Astrocyte (in vitro differentiated cells and primary cell): ENCODE measurements around the gene NUP133. TPM values are rescaled to one million over a fixed set of nuclear protein-coding genes. Genes with fewer than 3 reads are reported as not detected.
"Not testable (repeated sequence)": the region's sequence is repeated elsewhere in the genome, so short reads cannot be mapped to it uniquely, and the experiment has no call there.

Source experiments
- DNase-seq: peaks from one replicate; pipeline ENCODE4 v3.0.0-alpha.2; 2010; ENCODE audit warnings: low read depth
- FAIRE-seq: peaks from 2 replicates; lab custom pipeline; 2011; peaks lifted over from hg19 to GRCh38; lab: Jason Lieb, UNC
- H2AFZ ChIP-seq: 2 replicates; pipeline ENCODE4 v1.6.0; 2012; ENCODE audit warnings: low read depth, low read length, inconsistent platforms
- H3K27ac ChIP-seq: 2 replicates; pipeline ENCODE4 v1.5.1; 2011; ENCODE audit warnings: low read depth, low read length, inconsistent platforms
- H3K27me3 ChIP-seq: 2 replicates; pipeline ENCODE4 v1.6.0; 2011; ENCODE audit warnings: low read length, inconsistent platforms; ENCODE audit not compliant: insufficient read depth
- H3K36me3 ChIP-seq: 2 replicates; pipeline ENCODE4 v1.5.1; 2011; ENCODE audit warnings: low read length, inconsistent platforms; ENCODE audit not compliant: insufficient read depth
- H3K4me1 ChIP-seq: 2 replicates; pipeline ENCODE4 v1.5.1; 2011; ENCODE audit warnings: low read length, inconsistent platforms; ENCODE audit not compliant: insufficient read depth
- H3K4me2 ChIP-seq: 2 replicates; pipeline ENCODE4 v1.6.0; 2012; ENCODE audit warnings: low read length, inconsistent platforms
- H3K4me3 ChIP-seq: 2 replicates; pipeline ENCODE4 v1.5.1; 2011; ENCODE audit warnings: low read depth, mild to moderate bottlenecking, low read length, inconsistent platforms; ENCODE audit not compliant: insufficient read depth
- H3K79me2 ChIP-seq: 2 replicates; pipeline ENCODE4 v1.6.0; 2012; ENCODE audit warnings: mild to moderate bottlenecking, low read length, inconsistent platforms; ENCODE audit not compliant: insufficient read depth
- H3K9ac ChIP-seq: 2 replicates; pipeline ENCODE4 v1.6.0; 2012; ENCODE audit warnings: mild to moderate bottlenecking, low read length, inconsistent platforms
- H3K9me3 ChIP-seq: 2 replicates; pipeline ENCODE4 v1.5.1; 2012; ENCODE audit warnings: low read depth, mild to moderate bottlenecking, low read length, inconsistent platforms; ENCODE audit not compliant: insufficient read depth
- H4K20me1 ChIP-seq: 2 replicates; pipeline ENCODE4 v1.6.0; 2012; ENCODE audit warnings: low read length, inconsistent platforms; ENCODE audit not compliant: insufficient read depth
- H3K27ac Mint-ChIP-seq: one replicate; pipeline ENCODE4 v1.8.0; 2021; ENCODE audit warnings: mild to moderate bottlenecking, mixed read lengths; ENCODE audit not compliant: unreplicated experiment
- H3K27me3 Mint-ChIP-seq: one replicate; pipeline ENCODE4 v1.8.0; 2021; ENCODE audit warnings: low read depth, mixed read lengths; ENCODE audit not compliant: unreplicated experiment
- H3K36me3 Mint-ChIP-seq: one replicate; pipeline ENCODE4 v1.8.0; 2021; ENCODE audit warnings: low read depth, mixed read lengths; ENCODE audit not compliant: unreplicated experiment
- H3K4me1 Mint-ChIP-seq: one replicate; pipeline ENCODE4 v1.8.0; 2021; ENCODE audit warnings: low read depth, mixed read lengths; ENCODE audit not compliant: unreplicated experiment
- H3K4me3 Mint-ChIP-seq: one replicate; pipeline ENCODE4 v1.8.0; 2021; ENCODE audit warnings: mild to moderate bottlenecking, moderate library complexity, mixed read lengths; ENCODE audit not compliant: unreplicated experiment
- H3K9me3 Mint-ChIP-seq: one replicate; pipeline ENCODE4 v1.8.0; 2021; ENCODE audit warnings: mild to moderate bottlenecking, mixed read lengths; ENCODE audit not compliant: unreplicated experiment
- CTCF ChIP-seq: IDR thresholded peaks from 2 replicates; pipeline ENCODE4 v1.5.1; 2011; ENCODE audit warnings: low read depth, mild to moderate bottlenecking, inconsistent platforms, low read length, moderate library complexity; ENCODE audit not compliant: insufficient read depth
- EZH2 ChIP-seq: IDR thresholded peaks from 2 replicates; pipeline ENCODE4 v1.6.1; 2012; ENCODE audit warnings: mild to moderate bottlenecking, low read length, inconsistent platforms; ENCODE audit not compliant: insufficient read depth
- total RNA-seq: library from RNA; stranded (reverse); gene quantifications from 2 replicates; pipeline ENCODE4 v1.2.1, GENCODE V29; 2021

NUP133 gene
- total RNA-seq, 1 donor from 2014 or later: 35.1 TPM

GRCh38 chr1:229403573-229403972 is 104.6 kb downstream of the NUP133 start:
- no peak for DNase-seq
- TF ChIP-seq CTCF (no peak), EZH2 (no peak)
- H3K4me3 Mint-ChIP-seq: no peak overlapping the region
- peaks cover 3% of the 10 kb centered on the region for H3K4me1 ChIP-seq
- no peaks in the 10 kb centered on the region for H3K36me3 Mint-ChIP-seq
- H4K20me1 ChIP-seq: no peaks in the 10 kb centered on the region
- no peaks in the 10 kb centered on the region for H3K79me2 ChIP-seq
- H3K4me3 ChIP-seq: no peak overlapping the region
- peaks cover 44% of the 10 kb centered on the region for H3K27me3 Mint-ChIP-seq
- no peaks in the 10 kb centered on the region for H3K9me3 ChIP-seq
- peaks cover 30% of the 10 kb centered on the region for H3K27me3 ChIP-seq
- no peak overlapping the region for H3K27ac Mint-ChIP-seq
- no peak overlapping the region for H3K27ac ChIP-seq
- no peak overlapping the region for H3K4me2 ChIP-seq
- no peak for FAIRE-seq
- H3K9ac ChIP-seq: no peak overlapping the region
- H3K9me3 Mint-ChIP-seq: no peaks in the 10 kb centered on the region
- H2AFZ ChIP-seq: no peak overlapping the region
- no peaks in the 10 kb centered on the region for H3K36me3 ChIP-seq
- peaks cover 15% of the 10 kb centered on the region for H3K4me1 Mint-ChIP-seq

DNA sequence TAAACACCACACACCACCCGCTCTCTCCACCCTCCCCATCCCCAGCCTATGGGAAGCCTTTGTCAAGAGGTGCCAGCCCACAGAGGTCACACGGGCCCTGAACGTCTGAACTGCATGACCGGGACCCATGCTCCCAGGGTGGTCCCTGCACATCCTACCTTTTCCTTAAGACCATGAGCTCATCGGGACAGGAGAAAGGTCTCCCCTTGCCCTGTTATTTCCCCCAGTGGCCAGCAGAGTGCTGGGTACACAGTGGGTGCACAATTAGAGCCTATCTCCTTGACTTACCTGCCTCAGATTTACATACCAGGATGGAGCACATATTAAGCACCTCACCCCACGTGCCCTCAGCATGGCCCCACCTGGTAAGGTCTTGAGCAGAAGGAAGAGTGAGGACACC is 105.1 kb downstream of the NUP133 start:
- H3K27me3 Mint-ChIP-seq: peaks cover 47% of the 10 kb centered on the region
- Histone ChIP-seq H3K27me3 (peaks cover 31% of the 10 kb centered on the region), H3K9ac (no peak overlapping the region), H3K4me2 (no peak overlapping the region), H3K36me3 (no peaks in the 10 kb centered on the region), H3K9me3 (no peaks in the 10 kb centered on the region), H3K4me3 (no peak overlapping the region), H3K79me2 (no peaks in the 10 kb centered on the region), H2AFZ (no peak overlapping the region), H4K20me1 (no peaks in the 10 kb centered on the region), H3K27ac (no peak overlapping the region), H3K4me1 (peaks cover 3% of the 10 kb centered on the region)
- no peak for TF ChIP-seq CTCF
- TF ChIP-seq EZH2: no peak
- no peak overlapping the region for H3K4me3 Mint-ChIP-seq
- no peaks in the 10 kb centered on the region for H3K36me3 Mint-ChIP-seq
- no peak for DNase-seq
- no peak for FAIRE-seq
- H3K9me3 Mint-ChIP-seq: no peaks in the 10 kb centered on the region
- peaks cover 10% of the 10 kb centered on the region for H3K4me1 Mint-ChIP-seq
- no peak overlapping the region for H3K27ac Mint-ChIP-seq

GRCh38 chr1:229402329-229402728 is 105.8 kb downstream of the NUP133 start:
- not testable (repeated sequence) for H3K36me3 ChIP-seq, H3K9me3 ChIP-seq, H3K4me3 ChIP-seq, H2AFZ ChIP-seq, H3K9me3 Mint-ChIP-seq, H3K9ac ChIP-seq, H3K79me2 ChIP-seq, H3K4me1 ChIP-seq, FAIRE-seq, H3K36me3 Mint-ChIP-seq, H3K27ac ChIP-seq, H3K4me2 ChIP-seq, H3K27ac Mint-ChIP-seq, DNase-seq, H3K4me3 Mint-ChIP-seq, H4K20me1 ChIP-seq
- Mint-ChIP-seq H3K27me3 (peaks cover 47% of the 10 kb centered on the region), H3K4me1 (peaks cover 15% of the 10 kb centered on the region)
- peaks cover 29% of the 10 kb centered on the region for H3K27me3 ChIP-seq
